ENCODE data around the gene KLHDC10. TPM values are rescaled to one million over a fixed set of nuclear protein-coding genes. Genes with fewer than 3 reads are reported as not detected.

The KLHDC10 gene
- total and polyA plus RNA-seq, 2 experiments from 2014 or later, result 5.5 to 14.7 TPM

DNA sequence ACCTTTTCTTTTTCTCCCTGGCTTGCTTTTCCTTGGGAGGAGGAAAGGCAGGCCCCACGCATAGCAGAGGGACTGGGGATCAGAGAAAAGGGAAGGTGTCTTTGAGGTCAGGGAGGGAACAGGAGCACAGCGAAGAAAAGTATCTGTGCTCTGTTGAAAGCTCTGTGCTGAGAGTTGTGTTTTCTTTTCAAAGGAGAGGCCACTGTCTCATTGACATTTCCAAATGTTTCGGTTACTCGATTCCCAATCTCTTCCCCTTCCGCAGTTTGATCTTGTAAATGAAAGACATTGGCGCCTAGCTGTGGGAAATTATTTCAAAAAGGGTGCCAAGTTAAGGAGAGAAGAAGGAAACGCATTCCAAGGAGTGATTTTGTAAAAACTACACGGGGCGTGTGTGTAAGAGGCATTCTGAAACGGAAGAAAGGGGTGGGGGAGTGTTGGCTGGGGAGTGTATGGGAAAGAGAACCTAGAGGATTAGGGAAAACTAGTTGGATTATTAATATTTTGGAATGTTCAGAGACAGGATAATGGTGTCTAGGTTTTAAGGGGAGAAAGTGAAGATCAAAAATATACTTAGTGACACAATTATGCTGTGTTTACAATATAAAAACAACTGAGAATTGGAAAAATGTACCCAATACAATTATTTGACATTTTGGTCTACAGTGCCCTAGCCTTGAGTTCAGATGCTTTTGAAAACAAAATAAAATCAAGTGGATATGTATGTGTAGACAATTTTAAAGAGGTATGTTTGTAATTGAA, 708 bp downstream of the KLHDC10 start:
- H3K4me1 ChIP-seq (ENCODE audit: insufficient read depth), result peaks cover 13% of the 10 kb centered on the region
- Mint-ChIP-seq H3K9me3 (no peaks in the 10 kb centered on the region), H3K27ac (peak overlapping the region; percentile 80), H3K4me1 (peaks cover 19% of the 10 kb centered on the region), H3K27me3 (ENCODE audit: insufficient read depth, low read depth, poor library complexity) (no peaks in the 10 kb centered on the region), H3K4me3 (peak overlapping the region; percentile 96), H3K36me3 (ENCODE audit: low read depth) (no peaks in the 10 kb centered on the region)
- H3K4me3 ChIP-seq, result peak overlapping the region; percentile 91
- H3K27me3 ChIP-seq (ENCODE audit: insufficient read depth), result no peaks in the 10 kb centered on the region
- 0 out of 2 replicates have a peak overlapping the region, but pooled peaks have one; percentile 8 for H2AFZ ChIP-seq
- TF ChIP-seq NANOG (IDR thresholded peaks at IDR 0.05; ENCODE audit: borderline replicate concordance) (no peak), JUNB (IDR thresholded peaks at IDR 0.05; ENCODE audit: unreplicated experiment) (no peak), EZH2 (IDR thresholded peaks at IDR 0.05; ENCODE audit: low read depth, unreplicated experiment) (no peak), EZH2phosphoT487 (IDR thresholded peaks at IDR 0.05; ENCODE audit: unreplicated experiment) (no peak), CTCF (conservative IDR thresholded peaks at IDR 0.05; ENCODE audit: low read depth in 2 of 2) (no peak), POLR2AphosphoS5 (IDR thresholded peaks at IDR 0.05; ENCODE audit: low read depth) (no peak), ZNF114 (CRISPR knock-in tag; IDR thresholded peaks at IDR 0.05) (no peak), ZNF331 (CRISPR knock-in tag; IDR thresholded peaks at IDR 0.05; ENCODE audit: low read depth) (no peak), REST (IDR thresholded peaks at IDR 0.05; ENCODE audit: unreplicated experiment) (no peak), CREB1 (CRISPR knock-in tag; IDR thresholded peaks at IDR 0.05; ENCODE audit: low read depth) (no peak), STAT1 (IDR thresholded peaks at IDR 0.05; ENCODE audit: unreplicated experiment) (no peak)
- TF ChIP-seq, protein P1, sequence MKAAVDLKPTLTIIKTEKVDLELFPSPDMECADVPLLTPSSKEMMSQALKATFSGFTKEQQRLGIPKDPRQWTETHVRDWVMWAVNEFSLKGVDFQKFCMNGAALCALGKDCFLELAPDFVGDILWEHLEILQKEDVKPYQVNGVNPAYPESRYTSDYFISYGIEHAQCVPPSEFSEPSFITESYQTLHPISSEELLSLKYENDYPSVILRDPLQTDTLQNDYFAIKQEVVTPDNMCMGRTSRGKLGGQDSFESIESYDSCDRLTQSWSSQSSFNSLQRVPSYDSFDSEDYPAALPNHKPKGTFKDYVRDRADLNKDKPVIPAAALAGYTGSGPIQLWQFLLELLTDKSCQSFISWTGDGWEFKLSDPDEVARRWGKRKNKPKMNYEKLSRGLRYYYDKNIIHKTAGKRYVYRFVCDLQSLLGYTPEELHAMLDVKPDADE (IDR thresholded peaks at IDR 0.05), result no peak
- no peaks in the 10 kb centered on the region for H3K9me2 ChIP-seq (ENCODE audit: insufficient read depth)
- no peaks in the 10 kb centered on the region; the same call in 1 of the 2 replicates for H4K20me1 ChIP-seq (replicated peaks; ENCODE audit: insufficient read depth)
- H3K4me2 ChIP-seq, result peak overlapping the region; percentile 94
- H3F3A ChIP-seq (replicated peaks; ENCODE audit: low read depth), result no peaks in the 10 kb centered on the region
- ATAC-seq, result no peak
- peak; percentile 27 for DNase-seq (ENCODE audit: low spot score)
- H3K27ac ChIP-seq (ENCODE audit: low read depth), result peak overlapping the region; percentile 76
- H3K36me3 ChIP-seq (ENCODE audit: insufficient read depth), result no peaks in the 10 kb centered on the region
- H3K79me2 ChIP-seq (replicated peaks; ENCODE audit: insufficient read depth), result peaks cover 51% of the 10 kb centered on the region
